LNCaP clone FGC (cell line): ENCODE results near the gene ASAP2.

ENCODE experiments used
- DNase-seq: peaks from one replicate; pipeline ENCODE4 v3.0.0-alpha.2; 2011; ENCODE audit warnings: low read depth
- H3K4me3 ChIP-seq: 2 replicates; pipeline ENCODE4 v1.5.1; 2011; ENCODE audit warnings: mild to moderate bottlenecking, low read depth, low read length, control low read depth
- CTCF ChIP-seq: IDR thresholded peaks from 2 replicates; pipeline ENCODE4 v1.5.1; 2012; ENCODE audit warnings: mild to moderate bottlenecking; ENCODE audit not compliant: control insufficient read depth, insufficient read depth; ENCODE audit errors: extremely low read depth

The ASAP2 gene

GRCh38 chr2:9336576-9337314 is 130.1 kb downstream of the ASAP2 start:
- 0 out of 2 replicates have a peak overlapping the region, but pooled peaks have one; percentile 2 for H3K4me3 ChIP-seq
- no peak for TF ChIP-seq CTCF
- DNase-seq = peak; percentile 83

- H3K4me3 ChIP-seq = no peak overlapping the region
- no peak for TF ChIP-seq CTCF
- DNase-seq = no peak
These were observed 131.3 kb downstream of the ASAP2 start for GRCh38 chr2:9337901-9338300.

- no peak for DNase-seq
- H3K4me3 ChIP-seq = no peak overlapping the region
- TF ChIP-seq CTCF = no peak
These were observed 134.8 kb downstream of the ASAP2 start for GRCh38 chr2:9341337-9341887.

GRCh38 chr2:9342659-9343058 is 136.0 kb downstream of the ASAP2 start:
- no peak for TF ChIP-seq CTCF
- no peak for DNase-seq
- H3K4me3 ChIP-seq = no peak overlapping the region

- no peak for DNase-seq
- no peak for TF ChIP-seq CTCF
- H3K4me3 ChIP-seq = no peak overlapping the region
These were observed 136.9 kb downstream of the ASAP2 start for GRCh38 chr2:9343524-9343923.

- no peak for TF ChIP-seq CTCF
- DNase-seq = no peak
- no peak overlapping the region for H3K4me3 ChIP-seq
These were observed 137.8 kb downstream of the ASAP2 start for GRCh38 chr2:9344434-9344833.

- no peak for TF ChIP-seq CTCF
- DNase-seq = no peak
- no peak overlapping the region for H3K4me3 ChIP-seq
These were observed 138.7 kb downstream of the ASAP2 start for GRCh38 chr2:9345343-9345742.
